Tibial nerve (tissue), 4 donors: Measurements from ENCODE around the gene RHOH. TPM values are rescaled to one million over a fixed set of nuclear protein-coding genes. Genes with fewer than 3 reads are reported as not detected.

Experiments used
- DNase-seq, 2 donors: peaks; one replicate each; pipeline ENCODE4 v3.0.0-alpha.2; 2019; ENCODE audit warnings: low spot score in 2 of 2
- H3K27ac ChIP-seq, 4 donors: fragments of 200-600 bp; sonication (generic) in 3 of 4; one replicate each; pipeline ENCODE4 v1.5.1; 2017 to 2019; ENCODE audit warnings: mild to moderate bottlenecking in 1 of 4
- H3K27me3 ChIP-seq, 2 donors: fragments of 200-600 bp; sonication (generic) in 1 of 2; one replicate each; pipeline versions ENCODE4 v1.5.1 to v1.6.0; 2017 to 2019
- H3K36me3 ChIP-seq, 3 donors: fragments of 200-600 bp; sonication (generic); one replicate each; pipeline ENCODE4 v1.5.1; 2018 to 2019
- H3K4me1 ChIP-seq, 4 donors: fragments of 200-600 bp; sonication (generic) in 3 of 4; one replicate each; pipeline ENCODE4 v1.5.1; 2017 to 2019
- H3K4me3 ChIP-seq, 4 donors: fragments of 200-600 bp; sonication (generic) in 3 of 4; one replicate each; pipeline ENCODE4 v1.5.1; 2017 to 2019; ENCODE audit warnings: mild to moderate bottlenecking in 1 of 4, moderate library complexity in 1 of 4
- H3K9me3 ChIP-seq, 4 donors: fragments of 200-600 bp; sonication (generic) in 3 of 4; one replicate each; pipeline ENCODE4 v1.5.1; 2017 to 2019
- CTCF ChIP-seq, 5 experiments: fragments of 200-600 bp in 3 of 5; fragments of 450-650 bp in 2 of 5; sonication (generic) in 3 of 5; IDR thresholded peaks; one replicate each; pipeline ENCODE4 v1.5.1; 2016 to 2019; ENCODE audit warnings: antibody characterized with exemption in 5 of 5, mild to moderate bottlenecking in 3 of 5, moderate library complexity in 2 of 5
- EP300 ChIP-seq, 2 donors: sonication (generic); formaldehyde crosslinking; IDR thresholded peaks; one replicate each; pipeline ENCODE4 v1.6.1; 2017; ENCODE audit warnings: antibody characterized with exemption in 2 of 2, mild to moderate bottlenecking in 1 of 2
- POLR2A ChIP-seq, 2 donors: fragments of 450-650 bp; IDR thresholded peaks; one replicate each; pipeline ENCODE4 v1.6.1; 2017; ENCODE audit warnings: antibody characterized with exemption in 2 of 2, mild to moderate bottlenecking in 2 of 2, moderate library complexity in 2 of 2
- WGBS, 2 donors: methylation state at CpG; one replicate each; pipeline ENCODE4 v1.1.5; 2018; 5-methylcytosine and 5-hydroxymethylcytosine counted together
- total RNA-seq, 4 donors: library from RNA; depleted of rRNA; stranded (reverse); fragments of >200 nt; gene quantifications; one replicate each; pipeline ENCODE4 v1.1.0, GENCODE V29; 2016

Gene RHOH
- total RNA-seq, 4 donors from 2014 or later, result 0.30 to 2.2 (median 1.0) TPM

DNA sequence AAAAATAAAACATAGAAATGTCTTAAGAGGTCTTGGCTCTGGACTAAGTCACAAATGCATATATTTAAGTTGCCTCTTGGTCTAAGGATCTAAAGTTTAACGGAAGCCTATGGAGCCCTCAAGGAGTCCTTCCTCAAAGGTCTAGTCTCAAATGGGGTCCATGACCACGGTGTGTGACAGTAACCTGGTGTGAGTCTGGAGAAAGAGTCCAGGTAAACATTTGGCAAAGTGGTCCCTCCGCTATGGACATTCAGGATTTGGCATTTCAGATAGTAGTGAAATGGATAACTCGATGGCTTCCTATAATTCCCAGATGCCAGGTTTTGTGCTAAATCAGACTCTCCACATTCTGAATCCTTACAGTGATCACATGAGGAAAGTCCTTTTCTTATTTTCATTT is 44.2 kb downstream of the RHOH start:
- Histone ChIP-seq H3K4me1 (peaks cover 0 to 4% (median 0%) of the 10 kb centered on the region in 4 donors), H3K27ac (no peak overlapping the region), H3K4me3 (no peak overlapping the region), H3K9me3 (no peaks in the 10 kb centered on the region), H3K36me3 (no peaks in the 10 kb centered on the region), H3K27me3 (no peaks in the 10 kb centered on the region)
- no peak for DNase-seq
- WGBS, 2 donors, result 66 to 72% methylated on average over 4 of the region's 4 CpGs
- TF ChIP-seq CTCF (IDR thresholded peaks at IDR 0.05) (no peak), EP300 (IDR thresholded peaks at IDR 0.05) (no peak), POLR2A (IDR thresholded peaks at IDR 0.05) (no peak)

- WGBS, 2 donors, result 57 to 59% methylated on average over 7 of the region's 7 CpGs
- Histone ChIP-seq H3K36me3 (no peaks in the 10 kb centered on the region), H3K9me3 (no peaks in the 10 kb centered on the region), H3K27ac (no peak overlapping the region), H3K4me3 (no peak overlapping the region), H3K4me1 (peaks cover 0 to 4% (median 0%) of the 10 kb centered on the region in 4 donors), H3K27me3 (no peaks in the 10 kb centered on the region)
- TF ChIP-seq EP300 (IDR thresholded peaks at IDR 0.05), result no peak
- no peak for DNase-seq
These were observed 45.1 kb downstream of the RHOH start for GRCh38 chr4:40241941-40242340.

DNA sequence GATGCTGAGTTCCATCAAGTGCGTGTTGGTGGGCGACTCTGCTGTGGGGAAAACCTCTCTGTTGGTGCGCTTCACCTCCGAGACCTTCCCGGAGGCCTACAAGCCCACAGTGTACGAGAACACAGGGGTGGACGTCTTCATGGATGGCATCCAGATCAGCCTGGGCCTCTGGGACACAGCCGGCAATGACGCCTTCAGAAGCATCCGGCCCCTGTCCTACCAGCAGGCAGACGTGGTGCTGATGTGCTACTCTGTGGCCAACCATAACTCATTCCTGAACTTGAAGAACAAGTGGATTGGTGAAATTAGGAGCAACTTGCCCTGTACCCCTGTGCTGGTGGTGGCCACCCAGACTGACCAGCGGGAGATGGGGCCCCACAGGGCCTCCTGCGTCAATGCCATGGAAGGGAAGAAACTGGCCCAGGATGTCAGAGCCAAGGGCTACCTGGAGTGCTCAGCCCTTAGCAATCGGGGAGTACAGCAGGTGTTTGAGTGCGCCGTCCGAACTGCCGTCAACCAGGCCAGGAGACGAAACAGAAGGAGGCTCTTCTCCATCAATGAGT is 46.6 kb downstream of the RHOH start:
- Histone ChIP-seq H3K27ac (no peak overlapping the region), H3K36me3 (no peaks in the 10 kb centered on the region), H3K9me3 (no peaks in the 10 kb centered on the region), H3K4me3 (no peak overlapping the region), H3K27me3 (no peaks in the 10 kb centered on the region), H3K4me1 (peaks cover 0 to 4% (median 0%) of the 10 kb centered on the region in 4 donors)
- DNase-seq, result no peak
- TF ChIP-seq CTCF (IDR thresholded peaks at IDR 0.05), result no peak
- TF ChIP-seq POLR2A (IDR thresholded peaks at IDR 0.05), result no peak
- TF ChIP-seq EP300 (IDR thresholded peaks at IDR 0.05), result no peak
- 95 to 96% methylated on average over 18 to 19 of the region's 19 CpGs for WGBS, 2 donors

GRCh38 chr4:40244606-40245005 is 47.8 kb downstream of the RHOH start:
- no peak for DNase-seq
- no peak for TF ChIP-seq CTCF (IDR thresholded peaks at IDR 0.05)
- no peak for TF ChIP-seq EP300 (IDR thresholded peaks at IDR 0.05)
- no peak for TF ChIP-seq POLR2A (IDR thresholded peaks at IDR 0.05)
- no peaks in the 10 kb centered on the region for H3K9me3 ChIP-seq
- H3K27me3 ChIP-seq, result no peaks in the 10 kb centered on the region
- no peak overlapping the region for H3K4me3 ChIP-seq
- H3K36me3 ChIP-seq, result no peaks in the 10 kb centered on the region
- WGBS, 2 donors, result 81 to 83% methylated on average over 2 of the region's 2 CpGs
- no peak overlapping the region for H3K27ac ChIP-seq
- peaks cover 0 to 4% (median 0%) of the 10 kb centered on the region in 4 donors for H3K4me1 ChIP-seq

DNA sequence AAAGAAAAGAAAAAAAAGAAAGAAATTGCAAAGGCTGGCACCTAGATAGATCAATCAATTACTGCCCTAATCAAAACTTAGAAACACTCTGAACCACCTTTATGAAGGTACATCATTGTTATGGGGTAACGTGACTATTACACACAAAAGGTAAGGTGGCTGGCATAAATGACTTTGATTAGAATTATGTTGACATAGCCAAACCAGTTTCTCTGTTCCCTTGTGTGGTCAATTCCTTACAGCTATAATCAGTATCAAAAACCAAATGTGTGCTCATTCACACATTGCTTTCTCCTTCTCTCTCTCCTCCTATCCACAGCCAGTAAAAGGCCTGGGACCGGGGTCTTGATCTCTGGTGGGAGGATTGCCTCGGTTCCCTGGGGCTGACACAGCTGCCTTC is 48.7 kb downstream of the RHOH start:
- WGBS, 2 donors, result 70% methylated on average over 3 of the region's 3 CpGs
- Histone ChIP-seq H3K4me3 (no peak overlapping the region), H3K9me3 (no peaks in the 10 kb centered on the region), H3K27ac (no peak overlapping the region), H3K36me3 (no peaks in the 10 kb centered on the region), H3K27me3 (no peaks in the 10 kb centered on the region), H3K4me1 (peaks cover 0 to 4% (median 0%) of the 10 kb centered on the region in 4 donors)
- no peak for DNase-seq
- TF ChIP-seq EP300 (IDR thresholded peaks at IDR 0.05) (no peak), POLR2A (IDR thresholded peaks at IDR 0.05) (no peak), CTCF (IDR thresholded peaks at IDR 0.05) (no peak)
